Effector CD4-positive, alpha-beta T cell (primary cell): ENCODE measurements around the gene MTTP.

Experiments
- DNase-seq: peaks from one replicate; pipeline ENCODE4 v3.0.0-alpha.2; 2020

Gene MTTP

DNA sequence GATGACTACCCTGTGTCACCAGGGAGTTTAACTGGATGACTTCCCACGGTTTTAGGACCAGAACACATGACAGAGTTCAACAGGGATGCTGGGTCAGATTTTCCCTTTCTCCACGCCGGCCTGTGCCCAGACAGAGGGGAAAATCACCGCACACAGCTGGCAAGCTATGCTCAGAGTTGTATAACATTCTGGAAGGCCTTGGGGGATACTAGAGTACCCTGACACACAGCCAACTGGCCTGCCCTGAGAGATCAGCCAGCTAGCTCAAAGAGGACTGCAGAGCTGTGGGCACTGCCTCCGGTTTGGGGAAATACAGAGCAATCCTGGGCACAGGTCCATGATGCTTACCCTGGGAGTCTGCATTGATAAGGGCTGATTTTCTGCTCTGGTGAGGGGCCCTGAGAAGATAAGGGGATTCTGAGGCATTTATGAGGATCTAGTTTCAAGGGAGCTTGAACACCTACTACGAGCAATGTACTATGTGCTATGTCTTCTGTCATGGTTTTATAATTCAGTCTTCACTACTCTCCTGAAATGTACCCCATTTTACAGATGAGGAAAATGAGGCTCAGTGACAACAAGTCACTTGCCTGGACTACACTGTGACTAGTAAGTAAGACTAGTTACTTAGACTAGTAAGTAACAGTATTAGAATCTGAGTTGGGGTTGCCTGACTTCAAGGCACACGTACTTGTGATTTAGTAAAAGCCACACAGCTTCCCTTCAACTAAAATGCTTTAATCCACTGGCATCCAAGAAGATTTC lies 68.3 kb downstream of the MTTP start:
- no peak for DNase-seq

- no peak for DNase-seq
These were observed 69.8 kb downstream of the MTTP start for GRCh38 chr4:99644453-99644852.

- DNase-seq: no peak
These were observed 70.4 kb downstream of the MTTP start for GRCh38 chr4:99645036-99645435.

- DNase-seq: no peak
These were observed 71.0 kb downstream of the MTTP start for GRCh38 chr4:99645638-99646037.

DNA sequence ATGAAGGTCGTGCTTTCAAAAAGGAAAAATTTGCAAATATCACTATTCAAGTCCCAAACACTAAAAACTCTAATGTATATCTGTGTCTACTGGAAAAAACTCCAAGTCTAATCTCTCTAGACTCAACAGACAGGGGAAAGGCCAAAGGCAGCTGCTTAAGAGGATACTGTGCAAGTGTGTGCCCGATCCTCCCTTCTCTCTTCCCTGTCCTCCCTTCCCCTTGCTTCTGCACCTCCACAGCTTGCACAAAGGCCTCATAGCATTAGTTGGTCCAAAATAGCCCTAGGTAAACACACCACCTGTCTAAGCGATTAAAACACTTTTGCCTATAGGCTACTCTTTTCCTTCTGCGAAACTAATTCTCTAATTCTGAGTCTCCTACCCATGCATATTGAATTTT lies 72.4 kb downstream of the MTTP start:
- DNase-seq: no peak

DNA sequence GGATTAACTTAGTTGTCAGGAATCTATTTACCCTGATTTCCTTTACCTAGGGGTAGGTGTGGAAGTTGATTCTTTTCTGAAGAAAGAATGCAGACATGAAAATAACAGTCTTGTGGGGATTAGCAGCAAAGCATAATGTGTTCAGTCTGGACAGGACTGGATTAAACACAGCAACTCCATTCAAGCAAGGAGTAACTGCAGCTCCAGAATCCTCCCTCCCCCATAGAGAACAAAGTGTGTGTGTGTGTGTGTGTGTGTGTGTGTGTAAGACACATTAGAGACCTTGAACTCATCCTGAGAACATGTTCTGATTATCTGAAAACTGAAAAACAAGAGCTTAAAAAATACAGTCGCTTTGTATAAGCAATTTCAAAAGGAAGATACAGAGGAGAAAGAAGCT lies 73.7 kb downstream of the MTTP start:
- no peak for DNase-seq

- DNase-seq: no peak
These were observed 74.6 kb downstream of the MTTP start for GRCh38 chr4:99649208-99649607.

DNA sequence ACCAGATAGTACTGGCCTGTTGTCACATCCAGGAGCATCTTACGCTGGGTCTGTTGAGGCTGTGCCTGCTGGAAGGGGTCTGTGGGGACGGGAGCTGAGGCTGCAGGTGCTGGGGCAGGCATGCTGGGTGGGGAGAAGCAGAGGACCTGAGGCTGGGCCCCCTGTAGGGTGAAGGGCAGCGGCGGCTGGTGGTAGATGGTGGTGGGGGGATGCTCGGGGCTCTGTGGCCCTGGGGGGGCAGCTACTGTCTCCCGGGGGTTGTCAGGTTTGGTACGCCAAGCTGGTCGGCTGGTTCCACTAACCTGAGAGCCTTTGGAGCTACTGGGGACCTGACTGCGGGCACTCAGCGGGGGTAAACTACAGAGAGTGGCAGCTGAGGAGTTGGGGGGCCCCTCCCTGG lies 75.2 kb downstream of the MTTP start:
- no peak for DNase-seq

GRCh38 chr4:99651016-99651769 lies 76.6 kb downstream of the MTTP start:
- no peak for DNase-seq

DNA sequence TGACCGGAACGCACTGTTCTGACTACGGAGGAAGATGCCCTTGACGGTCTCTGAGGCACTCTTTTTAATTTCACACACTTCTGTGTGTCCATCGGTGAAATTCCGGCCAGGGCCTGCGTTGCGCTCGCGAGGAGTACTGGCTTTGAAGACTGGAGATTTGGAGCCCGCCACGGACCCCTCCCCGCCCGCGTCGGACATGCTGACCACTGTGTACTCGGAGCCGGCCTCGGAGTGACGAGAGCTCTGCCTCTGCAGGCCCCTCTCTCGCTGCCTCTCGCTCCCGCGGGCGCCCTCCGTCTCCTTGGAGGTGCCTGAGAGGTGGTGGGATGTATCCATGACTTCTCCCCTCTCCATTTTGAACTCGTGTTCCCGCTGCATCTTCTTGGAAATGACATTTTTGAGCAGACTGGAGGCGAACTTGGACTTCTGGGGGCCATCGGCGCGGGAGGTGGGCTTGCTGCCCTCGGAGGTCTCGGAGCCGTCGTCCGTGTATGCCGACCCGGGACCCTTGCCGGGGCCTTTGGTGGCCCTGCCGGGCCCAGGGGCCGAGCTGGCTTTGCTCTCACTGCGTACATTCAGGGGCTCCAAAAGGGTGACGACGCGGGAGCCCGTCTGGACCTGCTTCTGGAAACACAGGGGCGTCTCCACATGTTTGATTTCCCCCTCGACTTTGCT lies 77.3 kb downstream of the MTTP start:
- DNase-seq: no peak

- no peak for DNase-seq
These were observed 78.2 kb downstream of the MTTP start for GRCh38 chr4:99652596-99653436.

DNA sequence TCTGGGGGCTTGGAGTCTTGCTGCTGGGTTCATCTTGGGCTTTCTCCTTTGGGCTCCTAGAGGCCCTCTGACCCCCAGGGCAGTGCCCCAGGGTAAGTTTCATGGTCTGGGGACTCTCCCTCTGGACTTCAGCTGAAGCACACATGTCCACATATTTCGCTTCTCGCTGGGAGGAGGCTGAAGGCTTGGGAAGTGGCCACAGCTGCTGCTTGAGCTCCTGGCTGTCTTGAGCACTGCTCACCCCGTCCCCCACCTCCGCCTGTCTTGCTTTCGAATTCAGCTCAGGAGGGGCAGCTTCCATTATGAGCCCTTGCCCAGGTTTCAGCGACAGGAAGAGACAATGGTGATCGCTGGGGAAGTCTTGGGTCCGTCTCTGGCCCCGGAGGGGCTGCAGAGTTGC lies 79.3 kb downstream of the MTTP start:
- no peak for DNase-seq

DNA sequence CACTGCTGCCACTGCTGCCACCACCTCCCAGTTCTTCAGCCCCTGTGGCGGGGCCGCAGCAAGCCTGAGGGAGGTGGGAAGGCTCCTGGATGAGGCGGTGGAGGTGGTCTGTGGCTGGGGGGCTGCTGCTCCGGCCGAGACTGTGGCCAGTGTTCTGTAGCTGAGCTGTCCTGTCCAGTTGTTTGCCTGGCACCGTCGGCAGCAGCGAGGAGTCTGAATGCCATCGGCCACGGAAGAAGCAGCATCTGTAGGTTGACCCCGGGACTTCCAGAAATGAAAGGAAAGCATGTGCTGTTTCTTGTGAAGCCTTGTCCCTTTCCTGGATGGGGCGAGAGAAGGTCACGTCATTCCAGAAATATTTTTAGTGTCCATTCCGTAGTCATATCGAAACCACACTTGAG lies 79.7 kb downstream of the MTTP start:
- no peak for DNase-seq

DNA sequence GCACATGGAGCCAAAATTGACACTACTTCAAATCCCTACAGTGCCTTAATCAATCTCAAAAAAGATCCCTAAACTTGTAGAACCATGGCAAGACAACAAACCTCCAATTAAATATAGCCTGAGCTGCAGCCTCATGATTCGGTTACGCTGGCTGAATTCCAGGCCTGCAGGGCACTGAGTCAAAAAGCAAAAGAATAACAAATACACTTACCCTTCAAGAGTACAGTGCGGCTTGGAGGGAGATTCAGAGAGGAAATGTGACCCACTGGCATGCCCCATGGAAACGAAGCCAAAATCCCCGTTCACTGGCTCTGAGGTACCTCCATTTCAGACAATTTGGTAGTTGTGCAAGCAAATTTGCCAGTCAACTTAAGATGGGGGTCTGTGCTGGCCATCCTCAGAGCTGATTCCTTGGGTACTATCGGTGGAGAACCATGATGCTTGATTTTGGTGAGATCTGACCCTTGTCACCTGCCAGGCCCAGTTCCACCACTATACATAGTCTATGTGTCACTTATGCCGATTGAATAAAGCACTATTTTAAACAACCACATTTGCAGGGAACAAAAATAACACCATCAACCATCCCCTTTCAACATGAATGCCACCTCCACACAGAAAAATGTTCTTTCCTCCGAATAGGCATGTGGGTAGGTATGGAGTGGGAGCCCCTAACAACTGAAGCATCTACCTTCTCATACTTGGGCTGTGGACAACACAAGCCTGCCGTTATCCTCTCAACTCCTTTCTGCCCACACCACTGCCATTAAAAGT lies 80.9 kb downstream of the MTTP start:
- DNase-seq: no peak

GRCh38 chr4:99657798-99658197 lies 83.2 kb downstream of the MTTP start, which contains the start of gene C4orf54:
Gene C4orf54 (minus strand): TSS chr4:99657828. CDS start chr4:99654648, 3,180 bp downstream.
- DNase-seq: no peak

- DNase-seq: no peak
These were observed 84.0 kb downstream of the MTTP start for GRCh38 chr4:99658666-99659065.

DNA sequence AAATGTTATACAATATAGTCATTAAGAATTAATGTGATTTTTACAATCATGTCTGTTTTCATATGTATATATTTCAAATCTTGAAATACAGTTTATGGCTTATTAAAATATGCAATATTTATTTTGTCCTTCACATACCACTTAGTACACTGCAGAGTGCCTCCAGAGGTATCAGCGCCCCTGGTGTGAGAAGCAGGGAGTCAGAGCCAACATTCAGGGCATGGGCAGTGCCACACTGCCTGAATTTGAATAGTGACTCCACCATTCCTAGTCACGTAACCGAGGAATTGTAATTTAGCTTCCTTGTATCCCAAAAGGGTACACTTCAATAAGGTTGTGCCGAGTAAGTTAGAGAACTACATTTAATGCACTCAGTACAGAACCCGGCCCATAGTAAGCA lies 87.3 kb downstream of the MTTP start:
- DNase-seq: no peak

DNA sequence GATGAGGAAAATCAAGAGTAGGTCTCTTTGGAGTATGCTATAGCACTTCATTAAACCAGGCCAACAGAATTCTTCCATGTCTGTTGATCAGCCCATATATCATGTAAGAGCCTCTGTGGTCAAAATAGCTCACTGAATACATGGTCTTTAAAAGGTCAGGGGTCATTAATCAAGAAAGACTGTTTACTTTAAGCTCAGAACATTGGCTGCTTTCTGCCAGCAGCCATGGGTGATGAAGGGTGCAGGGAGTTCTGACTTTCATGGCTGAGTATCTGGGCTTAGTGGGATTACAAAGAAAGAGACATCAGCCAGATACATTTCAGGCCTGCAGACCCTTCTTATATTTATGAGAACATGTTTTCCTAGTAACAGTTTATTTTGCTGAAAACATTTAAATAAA lies 90.1 kb downstream of the MTTP start:
- DNase-seq: no peak

GRCh38 chr4:99665983-99666382 lies 91.4 kb downstream of the MTTP start:
- DNase-seq: no peak

- no peak for DNase-seq
These were observed 93.8 kb downstream of the MTTP start for GRCh38 chr4:99668472-99668871.

DNA sequence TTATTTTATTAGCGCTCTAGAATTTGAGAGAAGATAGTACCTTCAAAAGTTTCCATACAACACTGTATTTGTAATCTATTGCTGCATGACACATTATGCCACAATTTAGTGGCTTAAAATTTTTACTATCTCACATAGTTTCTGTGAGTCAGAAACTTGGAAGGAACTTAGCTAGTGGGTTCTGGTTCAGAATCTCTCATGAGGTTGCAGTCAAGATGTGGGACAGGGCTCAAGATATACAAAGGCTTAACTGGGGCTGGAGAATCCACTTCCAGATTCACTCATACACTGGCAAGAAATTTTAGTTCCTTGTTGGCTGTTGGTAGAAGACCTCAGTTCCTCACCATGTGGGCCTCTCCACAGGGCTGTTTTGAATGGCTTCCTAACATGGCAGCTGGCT lies 94.5 kb downstream of the MTTP start:
- DNase-seq: no peak
